CD14-positive monocyte (primary cell): ENCODE results near the gene WLS. TPM values are rescaled to one million over a fixed set of nuclear protein-coding genes. Genes with fewer than 3 reads are reported as not detected.

Experiments used
- DNase-seq, 3 donors: peaks; one replicate each; pipeline ENCODE4 v3.0.0-alpha.2; 2011 to 2022
- H2AFZ ChIP-seq: 2 replicates; pipeline ENCODE4 v1.6.0; 2012; ENCODE audit warnings: mild to moderate bottlenecking, low read depth, low read length, inconsistent platforms; ENCODE audit not compliant: insufficient read depth, poor library complexity, severe bottlenecking
- H3K27ac ChIP-seq, 2 donors: 1 replicate in 1 of 2; 2 replicates in 1 of 2; pipeline ENCODE4 v1.5.1; 2012 to 2013; ENCODE audit warnings: low read length in 2 of 2, control low read depth in 1 of 2, inconsistent platforms in 1 of 2, low read depth in 1 of 2, mild to moderate bottlenecking in 1 of 2
- H3K27me3 ChIP-seq, 2 donors: one replicate each; pipeline versions ENCODE4 v1.6.0 to v1.6.1; 2011 to 2013; ENCODE audit warnings: low read length in 2 of 2; ENCODE audit not compliant: control insufficient read depth in 2 of 2, insufficient read depth in 2 of 2
- H3K36me3 ChIP-seq, 2 donors: replicated peaks in 1 of 2; 1 replicate in 1 of 2; 2 replicates in 1 of 2; pipeline versions ENCODE4 v1.5.1 to v1.6.1; 2012 to 2013; ENCODE audit warnings: low read length in 2 of 2, control low read depth in 1 of 2, inconsistent platforms in 1 of 2, mild to moderate bottlenecking in 1 of 2; ENCODE audit not compliant: insufficient read depth in 2 of 2, control insufficient read depth in 1 of 2
- H3K4me1 ChIP-seq, 2 donors: 1 replicate in 1 of 2; 2 replicates in 1 of 2; pipeline versions ENCODE4 v1.5.1 to v1.6.1; 2012 to 2013; ENCODE audit warnings: low read length in 2 of 2, control low read depth in 1 of 2, inconsistent platforms in 1 of 2, mild to moderate bottlenecking in 1 of 2, moderate library complexity in 1 of 2; ENCODE audit not compliant: insufficient read depth in 2 of 2, control insufficient read depth in 1 of 2
- H3K4me2 ChIP-seq: replicated peaks from 2 replicates; pipeline ENCODE3; 2012; ENCODE audit warnings: low read length, moderate library complexity, mild to moderate bottlenecking; ENCODE audit not compliant: poor library complexity, severe bottlenecking; ENCODE audit errors: extremely low read depth
- H3K4me3 ChIP-seq, 3 experiments: fragments of 200-600 bp in 1 of 3; sonication (generic) in 1 of 3; replicated peaks in 1 of 3; 1 replicate in 2 of 3; 2 replicates in 1 of 3; pipeline ENCODE4 v1.5.1; 2011 to 2013; ENCODE audit warnings: low read length in 3 of 3, mild to moderate bottlenecking in 3 of 3, control low read depth in 2 of 3, low read depth in 2 of 3, inconsistent platforms in 1 of 3, moderate library complexity in 1 of 3
- H3K79me2 ChIP-seq: 2 replicates; pipeline ENCODE4 v1.6.0; 2012; ENCODE audit warnings: mild to moderate bottlenecking, control low read depth, inconsistent platforms, low read length, moderate library complexity; ENCODE audit not compliant: insufficient read depth
- H3K9ac ChIP-seq: 2 replicates; pipeline ENCODE4 v1.6.0; 2017; ENCODE audit warnings: low read length, mild to moderate bottlenecking; ENCODE audit not compliant: insufficient read depth, poor library complexity, severe bottlenecking
- H3K9me3 ChIP-seq, 2 donors: replicated peaks in 1 of 2; 1 replicate in 1 of 2; 2 replicates in 1 of 2; pipeline versions ENCODE4 v1.5.1 to v1.6.1; 2012 to 2013; ENCODE audit warnings: low read length in 2 of 2, control low read depth in 1 of 2; ENCODE audit not compliant: control insufficient read depth in 1 of 2, insufficient read depth in 1 of 2
- H4K20me1 ChIP-seq: 2 replicates; pipeline ENCODE4 v1.6.0; 2012; ENCODE audit warnings: mild to moderate bottlenecking, low read length, control low read depth, moderate library complexity; ENCODE audit not compliant: insufficient read depth
- H3K27ac Mint-ChIP-seq, 7 donors: one replicate each; pipeline ENCODE4 v1.8.0; 2020; ENCODE audit warnings: mild to moderate bottlenecking in 7 of 7, mixed read lengths in 7 of 7, moderate library complexity in 6 of 7, inconsistent platforms in 2 of 7
- H3K27me3 Mint-ChIP-seq, 3 donors: one replicate each; pipeline ENCODE4 v1.8.0; 2021 to 2022; ENCODE audit warnings: low read depth in 3 of 3, mild to moderate bottlenecking in 3 of 3, mixed read lengths in 3 of 3, moderate library complexity in 3 of 3, inconsistent platforms in 1 of 3
- H3K36me3 Mint-ChIP-seq, 2 donors: one replicate each; pipeline ENCODE4 v1.8.0; 2020; ENCODE audit warnings: mixed read lengths in 2 of 2, inconsistent platforms in 1 of 2, mild to moderate bottlenecking in 1 of 2
- H3K4me1 Mint-ChIP-seq: one replicate; pipeline ENCODE4 v1.8.0; 2020; ENCODE audit warnings: mild to moderate bottlenecking, mixed read lengths
- H3K4me3 Mint-ChIP-seq, 2 donors: one replicate each; pipeline ENCODE4 v1.8.0; 2020; ENCODE audit warnings: mild to moderate bottlenecking in 2 of 2, mixed read lengths in 2 of 2, moderate library complexity in 1 of 2
- H3K9me3 Mint-ChIP-seq, 7 donors: one replicate each; pipeline ENCODE4 v1.8.0; 2020 to 2022; ENCODE audit warnings: mixed read lengths in 7 of 7, mild to moderate bottlenecking in 6 of 7, moderate library complexity in 6 of 7, inconsistent platforms in 2 of 7
- WGBS: methylation state at CpG from one replicate; pipeline ENCODE4 v1.1.5; 2013; ENCODE audit warnings: missing lambda C conversion rate; ENCODE audit not compliant: insufficient coverage; 5-methylcytosine and 5-hydroxymethylcytosine counted together
- intact Hi-C, 2 donors: fragments of 100-400 bp; cut with micrococcal nuclease; formaldehyde crosslinking; loops; one replicate each; pipeline versions ENCODE4 v1.15.0 to v1.15.1; 2023
- polyA plus RNA-seq, 3 donors: library from polyadenylated mRNA; depleted of rRNA in 1 of 3; unstranded in 2 of 3; stranded (reverse) in 1 of 3; fragments of 300-500 nt in 2 of 3; fragments of >200 nt in 1 of 3; fragmentation: Illumina TruSeq in 2 of 3; gene quantifications; 1 replicate in 2 of 3; 2 replicates in 1 of 3; pipeline ENCODE4 v1.2.3, GENCODE V29; 2012 to 2021
- TF ChIP-seq, protein P1 (sequence below): fragments of 200-600 bp; IDR thresholded peaks from one replicate; pipeline ENCODE4 v1.8.0; 2022; ENCODE audit warnings: antibody characterized with exemption, mild to moderate bottlenecking

The WLS gene
- polyA plus RNA-seq, 3 donors: 29.8 to 46.3 (median 34.6) TPM

DNA sequence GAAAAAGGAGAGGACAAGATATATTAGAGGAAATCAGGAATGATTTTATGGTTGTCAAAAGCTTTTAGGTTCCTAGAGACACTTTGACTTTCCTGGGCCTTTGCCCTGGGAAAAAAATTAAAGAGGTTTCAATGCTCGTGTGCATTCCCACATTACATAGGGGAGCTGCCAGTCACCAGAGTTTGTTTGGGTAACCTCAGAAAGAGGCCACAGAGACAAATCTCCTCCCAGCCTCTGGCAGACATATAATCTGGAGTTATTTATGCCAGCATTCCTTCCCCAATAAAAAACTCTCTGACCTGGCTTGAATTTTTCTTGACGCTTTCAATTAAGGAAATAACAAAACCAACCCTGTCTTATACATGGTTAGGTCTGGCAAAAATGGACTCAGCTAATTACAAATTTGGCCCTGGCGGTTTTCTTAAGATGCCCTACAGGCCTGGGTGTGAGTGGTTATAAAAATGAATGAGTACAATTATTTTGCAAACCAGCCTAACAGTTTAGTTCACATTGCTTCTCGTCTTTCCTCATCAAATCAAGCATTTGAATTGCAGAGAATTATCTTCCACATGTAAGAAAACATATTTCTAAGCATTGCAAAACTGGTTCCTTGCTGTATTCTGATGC, 63.7 kb downstream of the WLS start:
- H3K27me3 Mint-ChIP-seq: peaks cover 0 to 2% (median 1%) of the 10 kb centered on the region in 3 donors
- H3K4me3 Mint-ChIP-seq: no peak overlapping the region
- Histone ChIP-seq H3K9me3 (no peaks in the 10 kb centered on the region), H3K4me2 (no peak overlapping the region), H3K4me1 (no peaks in the 10 kb centered on the region), H3K27ac (no peak overlapping the region), H3K4me3 (no peak overlapping the region), H3K36me3 (peaks cover 0 to 5% of the 10 kb centered on the region in 2 donors), H3K79me2 (no peaks in the 10 kb centered on the region), H3K9ac (no peak overlapping the region), H2AFZ (no peak overlapping the region), H4K20me1 (peaks cover 7% of the 10 kb centered on the region), H3K27me3 (no peaks in the 10 kb centered on the region)
- TF ChIP-seq, protein P1, sequence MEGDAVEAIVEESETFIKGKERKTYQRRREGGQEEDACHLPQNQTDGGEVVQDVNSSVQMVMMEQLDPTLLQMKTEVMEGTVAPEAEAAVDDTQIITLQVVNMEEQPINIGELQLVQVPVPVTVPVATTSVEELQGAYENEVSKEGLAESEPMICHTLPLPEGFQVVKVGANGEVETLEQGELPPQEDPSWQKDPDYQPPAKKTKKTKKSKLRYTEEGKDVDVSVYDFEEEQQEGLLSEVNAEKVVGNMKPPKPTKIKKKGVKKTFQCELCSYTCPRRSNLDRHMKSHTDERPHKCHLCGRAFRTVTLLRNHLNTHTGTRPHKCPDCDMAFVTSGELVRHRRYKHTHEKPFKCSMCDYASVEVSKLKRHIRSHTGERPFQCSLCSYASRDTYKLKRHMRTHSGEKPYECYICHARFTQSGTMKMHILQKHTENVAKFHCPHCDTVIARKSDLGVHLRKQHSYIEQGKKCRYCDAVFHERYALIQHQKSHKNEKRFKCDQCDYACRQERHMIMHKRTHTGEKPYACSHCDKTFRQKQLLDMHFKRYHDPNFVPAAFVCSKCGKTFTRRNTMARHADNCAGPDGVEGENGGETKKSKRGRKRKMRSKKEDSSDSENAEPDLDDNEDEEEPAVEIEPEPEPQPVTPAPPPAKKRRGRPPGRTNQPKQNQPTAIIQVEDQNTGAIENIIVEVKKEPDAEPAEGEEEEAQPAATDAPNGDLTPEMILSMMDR: no peak
- no CpG with 5 or more reads among the region's 4 CpGs for WGBS
- no peak overlapping the region for H3K27ac Mint-ChIP-seq
- no peaks in the 10 kb centered on the region for H3K4me1 Mint-ChIP-seq
- DNase-seq: no peak
- intact Hi-C loops: no loop called here
- H3K9me3 Mint-ChIP-seq: peaks cover 2 to 8% (median 5%) of the 10 kb centered on the region in 7 donors
- peaks cover 3 to 14% of the 10 kb centered on the region in 2 donors for H3K36me3 Mint-ChIP-seq

DNA sequence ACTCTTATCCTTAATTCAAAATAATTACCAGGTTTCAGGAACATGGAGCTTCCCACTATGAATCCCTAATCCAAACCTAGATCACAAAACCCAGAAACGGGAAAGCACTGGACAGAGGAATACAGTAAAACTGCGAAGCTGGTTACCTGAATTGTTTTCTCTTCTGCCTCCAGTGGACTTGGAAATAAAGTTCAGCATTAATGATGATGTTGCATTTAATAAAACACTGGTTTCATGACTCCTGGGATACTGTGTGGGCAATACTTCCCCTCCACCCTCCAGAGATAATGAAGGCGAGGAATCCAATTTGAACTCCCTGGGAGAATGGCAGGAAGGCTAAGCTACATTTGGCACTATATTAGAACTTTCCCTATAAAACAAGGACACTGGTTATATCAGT, 65.1 kb downstream of the WLS start:
- Histone ChIP-seq H3K4me3 (no peak overlapping the region), H3K36me3 (peaks cover 5 to 7% of the 10 kb centered on the region in 2 donors), H3K4me2 (no peak overlapping the region), H3K27ac (no peak overlapping the region), H4K20me1 (peaks cover 7% of the 10 kb centered on the region), H3K9ac (no peak overlapping the region), H3K27me3 (no peaks in the 10 kb centered on the region), H2AFZ (no peak overlapping the region), H3K79me2 (no peaks in the 10 kb centered on the region), H3K4me1 (no peaks in the 10 kb centered on the region), H3K9me3 (no peaks in the 10 kb centered on the region)
- H3K27ac Mint-ChIP-seq: no peak overlapping the region
- 100% methylated on average over 1 of the region's 3 CpGs for WGBS
- H3K9me3 Mint-ChIP-seq: peaks cover 0 to 11% (median 2%) of the 10 kb centered on the region in 7 donors
- intact Hi-C loops: no loop called here
- no peaks in the 10 kb centered on the region for H3K4me1 Mint-ChIP-seq
- DNase-seq: no peak
- H3K4me3 Mint-ChIP-seq: no peak overlapping the region
- TF ChIP-seq, protein P1: no peak
- peaks cover 10 to 17% of the 10 kb centered on the region in 2 donors for H3K36me3 Mint-ChIP-seq
- peaks cover 0 to 2% (median 1%) of the 10 kb centered on the region in 3 donors for H3K27me3 Mint-ChIP-seq
